SU-DHL-6 (cell line): Measurements from ENCODE around the gene C4B.

ENCODE experiments used
- EZH2phosphoT487 ChIP-seq: fragments of 200-600 bp; sonication (generic), shearing (Covaris generic); conservative IDR thresholded peaks from 2 replicates; pipeline ENCODE4 v1.6.1; 2018; ENCODE audit warnings: mild to moderate bottlenecking, antibody characterized with exemption, low read length, moderate library complexity, mixed read lengths
- TF ChIP-seq, protein P1 (sequence below): fragments of 200-600 bp; sonication (generic); IDR thresholded peaks from one replicate; pipeline ENCODE4 v1.5.1; 2017; ENCODE audit warnings: antibody characterized with exemption, mild to moderate bottlenecking, low read length, moderate library complexity; ENCODE audit not compliant: insufficient read depth, poor library complexity, severe bottlenecking

DNA sequence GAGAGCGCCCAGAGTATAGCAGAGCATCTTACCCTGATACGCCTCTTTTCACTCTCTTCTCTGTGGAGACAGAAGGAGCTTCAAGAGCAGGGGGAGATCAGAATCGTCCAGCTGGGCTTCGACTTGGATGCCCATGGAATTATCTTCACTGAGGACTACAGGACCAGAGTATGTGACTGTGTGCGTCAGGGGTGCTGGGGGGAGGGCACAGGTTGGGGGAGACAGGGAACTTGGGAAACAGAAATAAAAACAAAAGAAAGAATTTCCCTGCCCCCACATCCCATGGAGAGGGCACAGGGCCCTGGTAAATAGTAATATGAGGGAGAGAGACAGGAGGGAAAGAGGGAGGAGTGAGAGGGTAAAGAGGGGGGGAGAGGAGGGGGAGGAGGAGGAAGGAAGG is 35.8 kb upstream of the C4B start:
- TF ChIP-seq, protein P1, sequence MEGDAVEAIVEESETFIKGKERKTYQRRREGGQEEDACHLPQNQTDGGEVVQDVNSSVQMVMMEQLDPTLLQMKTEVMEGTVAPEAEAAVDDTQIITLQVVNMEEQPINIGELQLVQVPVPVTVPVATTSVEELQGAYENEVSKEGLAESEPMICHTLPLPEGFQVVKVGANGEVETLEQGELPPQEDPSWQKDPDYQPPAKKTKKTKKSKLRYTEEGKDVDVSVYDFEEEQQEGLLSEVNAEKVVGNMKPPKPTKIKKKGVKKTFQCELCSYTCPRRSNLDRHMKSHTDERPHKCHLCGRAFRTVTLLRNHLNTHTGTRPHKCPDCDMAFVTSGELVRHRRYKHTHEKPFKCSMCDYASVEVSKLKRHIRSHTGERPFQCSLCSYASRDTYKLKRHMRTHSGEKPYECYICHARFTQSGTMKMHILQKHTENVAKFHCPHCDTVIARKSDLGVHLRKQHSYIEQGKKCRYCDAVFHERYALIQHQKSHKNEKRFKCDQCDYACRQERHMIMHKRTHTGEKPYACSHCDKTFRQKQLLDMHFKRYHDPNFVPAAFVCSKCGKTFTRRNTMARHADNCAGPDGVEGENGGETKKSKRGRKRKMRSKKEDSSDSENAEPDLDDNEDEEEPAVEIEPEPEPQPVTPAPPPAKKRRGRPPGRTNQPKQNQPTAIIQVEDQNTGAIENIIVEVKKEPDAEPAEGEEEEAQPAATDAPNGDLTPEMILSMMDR = no peak
- TF ChIP-seq EZH2phosphoT487 = no peak
